KBM-7 (cell line): Measurements from ENCODE around the gene AGO3.
A peak's percentile ranks its signal among the peaks of the same experiment; 100 is the strongest.

Experiments
- DNase-seq: peaks from one replicate; pipeline ENCODE4 v3.0.0-alpha.2; 2015
- in situ Hi-C: fragments of 300-500 bp; cut with MboI; formaldehyde crosslinking; loops from 2 replicates; pipeline ENCODE4 v1.14.3; 2020; ENCODE audit warnings: low sequenced_read_pairs, low pct_unique_long_range_greater_than_20kb, mixed read lengths

The AGO3 gene

GRCh38 chr1:36091141-36091540, 160.2 kb downstream of the AGO3 start:
- no peak for DNase-seq
- in situ Hi-C loops = no loop called here

- in situ Hi-C loops = no loop called here
These were observed 160.8 kb downstream of the AGO3 start for GRCh38 chr1:36091698-36092097.

GRCh38 chr1:36092166-36092797, 161.4 kb downstream of the AGO3 start:
- in situ Hi-C loops = no loop called here
- no peak for DNase-seq

More at GRCh38 chr1:36091698-36092097, 160.8 kb downstream of the AGO3 start:
- no peak for DNase-seq

GRCh38 chr1:36092798-36093185, 161.9 kb downstream of the AGO3 start:
- in situ Hi-C loops = no loop called here

GRCh38 chr1:36093226-36093625, 162.3 kb downstream of the AGO3 start:
- no peak for DNase-seq
- in situ Hi-C loops = no loop called here

More at GRCh38 chr1:36092798-36093185, 161.9 kb downstream of the AGO3 start:
- DNase-seq = no peak

- no peak for DNase-seq
- in situ Hi-C loops = no loop called here
These were observed 163.0 kb downstream of the AGO3 start for GRCh38 chr1:36093929-36094328.

- no peak for DNase-seq
- in situ Hi-C loops = no loop called here
These were observed 163.7 kb downstream of the AGO3 start for GRCh38 chr1:36094621-36095061.

GRCh38 chr1:36095760-36096405, 165.0 kb downstream of the AGO3 start:
- peak; percentile 55 for DNase-seq
- in situ Hi-C loops = no loop called here

- no peak for DNase-seq
- in situ Hi-C loops = no loop called here
These were observed 165.9 kb downstream of the AGO3 start for GRCh38 chr1:36096500-36097432.

GRCh38 chr1:36097693-36098585, 167.0 kb downstream of the AGO3 start:
- in situ Hi-C loops = no loop called here
- DNase-seq = no peak

GRCh38 chr1:36098650-36099365, 167.9 kb downstream of the AGO3 start:
- in situ Hi-C loops = no loop called here
- DNase-seq = no peak

- in situ Hi-C loops = no loop called here
- peak; percentile 82 for DNase-seq
These were observed 168.9 kb downstream of the AGO3 start for GRCh38 chr1:36099681-36100341.

GRCh38 chr1:36100376-36100775, 169.5 kb downstream of the AGO3 start:
- in situ Hi-C loops = no loop called here
- DNase-seq = no peak

GRCh38 chr1:36101546-36101945, 170.6 kb downstream of the AGO3 start:
- in situ Hi-C loops = no loop called here
- DNase-seq = no peak

- no peak for DNase-seq
- in situ Hi-C loops = loop anchor here (5.0 kb wide), 1 partner anchor 36 kb away; no protein-coding TSS in a partner anchor
These were observed 175.4 kb downstream of the AGO3 start for GRCh38 chr1:36106269-36106668.

GRCh38 chr1:36107394-36107793, 176.5 kb downstream of the AGO3 start:
- DNase-seq = no peak
- in situ Hi-C loops = loop anchor here (5.0 kb wide), 1 partner anchor 35 kb away; no protein-coding TSS in a partner anchor

GRCh38 chr1:36108314-36108713, 177.4 kb downstream of the AGO3 start:
- no peak for DNase-seq
- in situ Hi-C loops = loop anchor here (5.0 kb wide), 1 partner anchor 34 kb away; no protein-coding TSS in a partner anchor
